ENCODE results near the gene MYBPH.

MYBPH gene

GRCh38 chr1:203215573-203215972 lies 39.9 kb upstream of the MYBPH start:
- TF ChIP-seq TOX (CRISPR knock-in tag; IDR thresholded peaks at IDR 0.05; ENCODE audit: borderline replicate concordance) (no peak), PPARA (CRISPR knock-in tag; IDR thresholded peaks at IDR 0.05; ENCODE audit: borderline replicate concordance) (no peak)
- peak; percentile 5; the same call in 2 of the 3 replicates for ATAC-seq

- no peak for ATAC-seq
Measured at GRCh38 chr1:203214871-203215270, 39.2 kb upstream of the MYBPH start.

GRCh38 chr1:203213126-203213525 lies 37.5 kb upstream of the MYBPH start:
- TF ChIP-seq ZNF8 (CRISPR knock-in tag; IDR thresholded peaks at IDR 0.05), result no peak
- TF ChIP-seq CSRNP3 (CRISPR knock-in tag; IDR thresholded peaks at IDR 0.05), result no peak
- no peak for TF ChIP-seq RARB (CRISPR knock-in tag; IDR thresholded peaks at IDR 0.05)
- TF ChIP-seq POU6F1 (CRISPR knock-in tag; IDR thresholded peaks at IDR 0.05; ENCODE audit: borderline replicate concordance, low read depth), result no peak
- no peak for TF ChIP-seq ISL1 (CRISPR knock-in tag; IDR thresholded peaks at IDR 0.05)
- TF ChIP-seq GLIS3 (CRISPR knock-in tag; IDR thresholded peaks at IDR 0.05), result no peak
- TF ChIP-seq ZC3H10 (CRISPR knock-in tag; IDR thresholded peaks at IDR 0.05), result no peak
- no peak for TF ChIP-seq ZFP30 (CRISPR knock-in tag; IDR thresholded peaks at IDR 0.05)
- no peak for TF ChIP-seq PPARA (CRISPR knock-in tag; IDR thresholded peaks at IDR 0.05; ENCODE audit: borderline replicate concordance)
- no peak for TF ChIP-seq PATZ1 (CRISPR knock-in tag; IDR thresholded peaks at IDR 0.05; ENCODE audit: borderline replicate concordance)
- TF ChIP-seq ZNF565 (CRISPR knock-in tag; conservative IDR thresholded peaks at IDR 0.05; ENCODE audit: low read depth), result no peak
- TF ChIP-seq SNAI2 (CRISPR knock-in tag; IDR thresholded peaks at IDR 0.05), result no peak
- no peak for TF ChIP-seq ESRRG (CRISPR knock-in tag; IDR thresholded peaks at IDR 0.05)
- no peak for TF ChIP-seq ZNF70 (CRISPR knock-in tag; IDR thresholded peaks at IDR 0.05)
- no peak for ATAC-seq

More at GRCh38 chr1:203214871-203215270, 39.2 kb upstream of the MYBPH start:
- TF ChIP-seq ZFP30 (CRISPR knock-in tag; IDR thresholded peaks at IDR 0.05), result no peak
- TF ChIP-seq ZNF8 (CRISPR knock-in tag; IDR thresholded peaks at IDR 0.05), result no peak
- no peak for TF ChIP-seq CSRNP3 (CRISPR knock-in tag; IDR thresholded peaks at IDR 0.05)
- TF ChIP-seq ZNF70 (CRISPR knock-in tag; IDR thresholded peaks at IDR 0.05), result no peak
- no peak for TF ChIP-seq TCF4 (CRISPR knock-in tag; IDR thresholded peaks at IDR 0.05; ENCODE audit: borderline replicate concordance)
- no peak for TF ChIP-seq ARNTL (CRISPR knock-in tag; IDR thresholded peaks at IDR 0.05; ENCODE audit: borderline replicate concordance, low read depth)
- TF ChIP-seq PPARA (CRISPR knock-in tag; IDR thresholded peaks at IDR 0.05; ENCODE audit: borderline replicate concordance), result no peak
- TF ChIP-seq ZC3H10 (CRISPR knock-in tag; IDR thresholded peaks at IDR 0.05), result no peak
- no peak for TF ChIP-seq GLIS3 (CRISPR knock-in tag; IDR thresholded peaks at IDR 0.05)
- TF ChIP-seq POU6F1 (CRISPR knock-in tag; IDR thresholded peaks at IDR 0.05; ENCODE audit: borderline replicate concordance, low read depth), result no peak
- no peak for TF ChIP-seq SNAI2 (CRISPR knock-in tag; IDR thresholded peaks at IDR 0.05)

GRCh38 chr1:203211812-203212211 lies 36.2 kb upstream of the MYBPH start:
- no peak for ATAC-seq
- no peak for TF ChIP-seq PPARA (CRISPR knock-in tag; IDR thresholded peaks at IDR 0.05; ENCODE audit: borderline replicate concordance)
- TF ChIP-seq CSDC2 (CRISPR knock-in tag; IDR thresholded peaks at IDR 0.05), result no peak
- TF ChIP-seq SNAI2 (CRISPR knock-in tag; IDR thresholded peaks at IDR 0.05), result no peak
- TF ChIP-seq TCF4 (CRISPR knock-in tag; IDR thresholded peaks at IDR 0.05; ENCODE audit: borderline replicate concordance), result no peak
- TF ChIP-seq ARNTL (CRISPR knock-in tag; IDR thresholded peaks at IDR 0.05; ENCODE audit: borderline replicate concordance, low read depth), result no peak
